ENCODE data around the gene IER5L.
A peak's percentile ranks its signal among the peaks of the same experiment; 100 is the strongest.

The IER5L gene
- long read RNA-seq, donor 1, transcript IER5L-201 (1 exons, 2,711 nt) = major isoform, 69 of 69 reads
- long read RNA-seq, donor 1, partial matches to known transcripts = 0 of 69 reads
- long read RNA-seq, donor 1, other reads (novel, unspliced or antisense) = 0 of 69 reads
- long read RNA-seq, donor 2, transcript IER5L-201 (1 exons, 2,711 nt) = major isoform, 47 of 47 reads
- long read RNA-seq, donor 2, partial matches to known transcripts = 0 of 47 reads
- long read RNA-seq, donor 2, other reads (novel, unspliced or antisense) = 0 of 47 reads
- long read RNA-seq, donor 3, transcript IER5L-201 (1 exons, 2,711 nt) = major isoform, 46 of 46 reads
- long read RNA-seq, donor 3, partial matches to known transcripts = 0 of 46 reads
- long read RNA-seq, donor 3, other reads (novel, unspliced or antisense) = 0 of 46 reads
- long read RNA-seq, donor 4, transcript IER5L-201 (1 exons, 2,711 nt) = major isoform, 64 of 64 reads
- long read RNA-seq, donor 4, partial matches to known transcripts = 0 of 64 reads
- long read RNA-seq, donor 4, other reads (novel, unspliced or antisense) = 0 of 64 reads
- long read RNA-seq, donor 5, transcript IER5L-201 (1 exons, 2,711 nt) = major isoform, 52 of 52 reads
- long read RNA-seq, donor 5, partial matches to known transcripts = 0 of 52 reads
- long read RNA-seq, donor 5, other reads (novel, unspliced or antisense) = 0 of 52 reads
- long read RNA-seq, donor 6, transcript IER5L-201 (1 exons, 2,711 nt) = major isoform, 73 of 73 reads
- long read RNA-seq, donor 6, partial matches to known transcripts = 0 of 73 reads
- long read RNA-seq, donor 6, other reads (novel, unspliced or antisense) = 0 of 73 reads
- long read RNA-seq, donor 7, transcript IER5L-201 (1 exons, 2,711 nt) = major isoform, 109 of 109 reads
- long read RNA-seq, donor 7, partial matches to known transcripts = 0 of 109 reads
- long read RNA-seq, donor 7, other reads (novel, unspliced or antisense) = 0 of 109 reads
- long read RNA-seq, donor 8, transcript IER5L-201 (1 exons, 2,711 nt) = major isoform, 61 of 61 reads
- long read RNA-seq, donor 8, partial matches to known transcripts = 0 of 61 reads
- long read RNA-seq, donor 8, other reads (novel, unspliced or antisense) = 0 of 61 reads

GRCh38 chr9:129177791-129178567 lies at the start of gene IER5L:
Gene IER5L, minus strand, starts transcription at chr9:129178261. Its CDS starts 209 bp downstream, at chr9:129178052.
- peak; percentile 99 for DNase-seq

DNA sequence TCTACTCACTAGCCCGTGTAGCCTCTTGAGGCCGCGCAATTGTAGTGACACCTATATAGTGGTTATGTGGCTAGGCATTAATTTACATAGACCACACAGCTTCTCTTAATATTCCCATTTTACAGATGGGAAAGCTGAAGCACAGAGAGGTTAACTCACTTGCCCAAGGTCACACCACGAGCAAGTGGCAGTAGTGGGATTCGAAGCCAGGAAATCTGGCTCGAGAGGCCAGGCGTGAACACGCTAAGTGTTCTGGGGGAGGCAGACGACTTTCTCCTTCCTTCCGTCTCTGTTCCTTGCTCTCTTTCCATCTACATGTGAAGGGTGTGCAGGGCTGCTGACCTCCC lies 49.8 kb upstream of the IER5L start:
- DNase-seq = no peak

- no peak for DNase-seq
Measured at GRCh38 chr9:129225815-129226214, 47.8 kb upstream of the IER5L start.

DNA sequence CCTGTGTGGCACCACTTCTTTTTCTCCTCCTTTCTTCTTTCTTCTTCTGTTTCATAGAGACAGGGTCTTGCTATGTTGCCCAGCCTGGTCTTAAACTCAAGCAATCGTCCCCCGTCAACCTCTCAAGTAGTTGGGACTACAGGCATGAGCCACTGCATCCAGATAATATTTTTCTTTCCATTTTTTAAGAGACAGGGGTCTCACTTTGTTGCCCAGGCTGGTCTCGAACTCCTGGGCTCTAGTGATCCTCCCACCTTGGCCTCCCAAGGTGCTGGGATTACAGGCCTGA lies 47.4 kb upstream of the IER5L start:
- DNase-seq = no peak

DNA sequence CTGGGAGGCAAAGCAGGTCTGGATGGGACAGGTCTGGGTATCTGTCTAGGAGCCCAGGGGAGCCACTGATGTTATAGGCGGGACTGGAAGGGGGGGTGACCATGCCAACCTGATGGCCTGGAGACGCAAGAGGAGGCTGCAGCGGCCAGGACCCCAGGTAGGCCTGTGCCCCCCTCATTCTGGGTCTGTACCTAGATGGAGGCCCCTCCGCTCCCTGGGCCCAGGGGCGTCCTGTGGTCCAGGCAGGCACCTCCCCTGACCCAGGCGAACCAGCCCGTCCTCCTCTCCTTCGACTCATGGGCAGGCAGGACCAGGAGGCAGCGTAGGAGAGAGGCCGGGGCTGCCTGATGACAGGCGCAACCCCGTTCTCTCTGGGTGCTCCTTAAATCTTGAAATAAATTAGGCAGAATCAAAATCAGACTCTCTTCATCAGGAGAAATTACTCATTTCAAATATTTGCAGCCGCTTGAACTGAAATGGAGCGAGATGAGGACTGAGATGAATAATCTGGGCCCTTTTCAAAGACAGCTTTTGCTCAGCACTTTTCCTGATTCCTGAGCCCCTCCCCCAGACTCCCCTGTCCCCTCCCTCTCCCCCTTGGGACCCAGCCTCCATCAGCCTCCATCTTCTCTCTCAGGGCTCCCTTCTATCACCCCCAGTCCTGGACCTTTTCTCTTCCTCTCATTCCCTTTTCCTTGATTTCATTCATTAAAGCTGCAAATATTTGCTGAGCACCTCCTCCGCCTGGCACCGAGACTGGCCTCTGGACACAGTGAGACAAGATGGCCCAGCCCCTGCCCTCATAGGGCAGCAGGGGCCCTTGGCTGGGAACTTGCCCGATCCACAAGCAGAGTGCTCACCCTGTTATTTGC lies 46.8 kb upstream of the IER5L start:
- no peak for DNase-seq

GRCh38 chr9:129223551-129224208 lies 45.6 kb upstream of the IER5L start:
- no peak for DNase-seq

GRCh38 chr9:129222819-129223218 lies 44.8 kb upstream of the IER5L start:
- no peak for DNase-seq

GRCh38 chr9:129221979-129222635 lies 44.0 kb upstream of the IER5L start:
- no peak for DNase-seq

- no peak for DNase-seq
Measured at GRCh38 chr9:129221233-129221632, 43.2 kb upstream of the IER5L start.

DNA sequence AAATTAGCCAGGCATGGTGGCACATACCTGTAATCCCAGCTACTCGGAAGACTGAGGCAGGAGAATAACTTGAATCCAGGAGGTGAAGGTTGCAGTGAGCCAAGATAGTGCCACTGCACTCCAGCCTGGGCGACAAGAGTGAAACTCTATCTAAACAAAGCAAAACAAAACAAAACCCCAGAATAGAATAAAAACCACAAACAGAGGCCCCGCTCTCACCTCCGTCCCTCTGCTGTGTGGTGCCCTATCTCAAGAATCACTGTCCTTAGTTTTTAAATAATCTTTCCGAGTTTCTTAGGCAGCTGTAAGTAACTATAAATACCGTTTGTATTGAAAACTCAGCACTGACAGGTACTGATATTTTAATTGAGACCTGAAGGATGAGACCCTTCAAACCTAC lies 42.7 kb upstream of the IER5L start:
- no peak for DNase-seq

GRCh38 chr9:129218918-129219317 lies 40.9 kb upstream of the IER5L start:
- DNase-seq = no peak

DNA sequence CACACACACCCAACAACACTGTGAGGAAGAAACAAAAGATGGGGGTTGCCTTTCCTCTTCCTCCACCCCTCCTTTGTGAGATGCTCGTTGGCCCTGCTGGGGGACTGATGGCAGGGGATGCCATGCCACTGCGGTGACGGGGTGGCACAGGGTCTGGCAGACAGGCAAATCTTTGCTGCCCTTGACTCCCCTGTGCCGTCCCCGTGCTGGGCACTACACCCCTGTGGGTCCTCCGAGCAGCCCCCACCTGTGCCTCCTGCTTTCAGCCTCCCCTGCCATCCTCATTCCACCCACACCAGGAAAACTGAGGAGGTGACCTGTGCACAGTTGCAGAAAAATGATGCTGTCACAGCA lies 40.2 kb upstream of the IER5L start:
- DNase-seq = no peak

GRCh38 chr9:129213551-129213950 lies 35.5 kb upstream of the IER5L start:
- DNase-seq = no peak

- DNase-seq = no peak
Measured at GRCh38 chr9:129211686-129212085, 33.6 kb upstream of the IER5L start.

GRCh38 chr9:129210125-129210524 lies 32.1 kb upstream of the IER5L start:
- no peak for DNase-seq

- no peak for DNase-seq
Measured at GRCh38 chr9:129209580-129209979, 31.5 kb upstream of the IER5L start.

DNA sequence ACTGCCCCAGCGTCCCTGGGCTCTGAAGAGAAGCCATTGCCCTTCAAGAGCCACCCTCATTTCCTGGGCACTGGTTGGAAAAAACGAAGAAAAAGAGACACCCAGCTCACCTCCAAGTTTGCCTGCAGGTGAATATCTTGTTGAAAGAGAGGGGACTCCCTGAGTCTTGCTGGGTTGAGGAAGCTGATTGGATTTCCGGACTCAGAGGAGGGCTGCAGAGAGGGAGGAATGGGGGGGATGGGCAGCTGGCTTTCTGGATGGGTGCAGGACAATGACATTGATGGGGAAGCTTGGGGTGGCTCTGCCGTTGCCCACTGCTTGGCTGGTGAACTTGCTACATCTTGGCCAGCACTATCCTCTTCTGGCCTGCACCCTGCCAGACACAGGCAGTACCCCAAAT lies 31.0 kb upstream of the IER5L start:
- no peak for DNase-seq

DNA sequence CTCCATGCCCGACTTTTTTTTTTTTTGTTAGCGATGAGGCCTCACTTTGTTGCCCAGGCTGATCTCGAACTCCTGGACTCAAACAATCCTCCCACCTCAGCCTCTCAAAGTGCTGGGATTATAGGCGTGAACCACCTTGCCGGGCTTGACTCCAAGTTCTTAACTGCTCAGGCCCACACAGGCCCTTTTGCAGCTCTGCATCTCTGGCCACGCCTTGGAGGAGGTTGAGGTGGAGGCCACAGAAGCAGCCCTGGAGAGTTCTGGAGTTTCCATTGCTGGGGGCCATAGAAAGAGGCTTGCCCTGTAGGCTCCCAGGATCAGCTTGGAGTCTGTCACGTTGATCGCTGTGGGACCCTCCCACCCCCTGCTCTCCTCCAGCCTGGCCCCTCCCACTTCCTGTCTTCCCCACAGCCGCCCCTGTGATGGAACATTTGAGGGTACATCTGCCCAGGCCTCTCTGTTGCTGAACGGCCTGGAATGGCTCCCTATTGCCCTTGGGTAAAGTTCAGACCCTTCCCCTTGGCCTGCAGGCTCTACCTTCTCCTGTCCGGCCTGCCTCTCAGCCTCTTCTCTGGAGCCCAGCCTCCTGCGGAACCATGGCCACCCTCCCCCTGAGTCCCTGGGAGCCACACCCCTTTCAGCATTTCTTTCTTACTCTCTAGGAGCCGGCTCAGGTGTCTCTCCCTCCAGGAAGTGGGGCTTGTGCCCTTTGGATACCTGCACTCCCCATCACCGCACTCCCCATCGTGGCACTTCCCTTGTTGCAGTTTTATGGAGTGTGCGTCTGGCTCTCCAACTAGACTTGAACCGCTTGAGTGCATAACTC lies 30.4 kb upstream of the IER5L start:
- peak; percentile 48 for DNase-seq

DNA sequence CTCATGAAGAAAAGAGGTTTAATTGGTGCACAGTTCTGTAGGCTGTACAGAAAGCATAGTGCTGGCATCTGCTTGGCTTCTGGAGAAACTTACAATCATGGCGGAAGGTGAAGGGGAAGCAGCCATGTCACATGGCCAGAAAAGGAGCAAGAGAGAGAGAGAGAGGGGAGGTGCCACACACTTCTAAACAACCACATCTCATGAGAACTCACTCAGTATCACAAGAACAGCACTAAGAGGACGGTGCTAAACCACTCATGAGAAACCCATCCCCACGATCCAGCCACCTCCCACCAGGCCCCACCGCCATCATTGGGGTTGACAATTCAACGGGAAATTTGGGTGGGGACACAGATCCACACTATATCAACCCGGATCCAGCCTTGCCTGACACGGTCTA lies 28.8 kb upstream of the IER5L start:
- no peak for DNase-seq

- no peak for DNase-seq
Measured at GRCh38 chr9:129206401-129206800, 28.3 kb upstream of the IER5L start.

Measured in right kidney (tissue), 9 donors.